Adipocyte (in vitro differentiated cells): ENCODE data around the gene NT5DC1.

ENCODE experiments used
- DNase-seq: peaks from one replicate; pipeline ENCODE4 v3.0.0-alpha.2; 2015; ENCODE audit warnings: low read depth
- H3K27me3 ChIP-seq: replicated peaks from 2 replicates; pipeline ENCODE4 v1.7.0; 2013; ENCODE audit warnings: mild to moderate bottlenecking, low read length, moderate library complexity; ENCODE audit not compliant: control insufficient read depth, insufficient read depth
- H3K36me3 ChIP-seq: 2 replicates; pipeline ENCODE4 v1.7.0; 2013; ENCODE audit warnings: low read length, mild to moderate bottlenecking, moderate library complexity; ENCODE audit not compliant: control insufficient read depth, insufficient read depth, severe bottlenecking
- H3K4me1 ChIP-seq: 2 replicates; pipeline ENCODE4 v1.7.0; 2013; ENCODE audit warnings: mild to moderate bottlenecking, low read length, moderate library complexity; ENCODE audit not compliant: control insufficient read depth, insufficient read depth
- H3K4me3 ChIP-seq: 2 replicates; pipeline ENCODE4 v1.7.0; 2013; ENCODE audit warnings: mild to moderate bottlenecking, low read length, moderate library complexity
- H3K9ac ChIP-seq: 2 replicates; pipeline ENCODE4 v1.7.0; 2013; ENCODE audit warnings: mild to moderate bottlenecking, low read length, moderate library complexity
- H3K9me3 ChIP-seq: 2 replicates; pipeline ENCODE4 v1.7.0; 2013; ENCODE audit warnings: mild to moderate bottlenecking, low read length, moderate library complexity; ENCODE audit not compliant: control insufficient read depth

NT5DC1 gene

GRCh38 chr6:116111552-116112528 lies 11.2 kb downstream of the NT5DC1 start:
- no peaks in the 10 kb centered on the region for H3K9me3 ChIP-seq
- H3K27me3 ChIP-seq = no peaks in the 10 kb centered on the region
- no peak overlapping the region for H3K9ac ChIP-seq
- peaks cover 1% of the 10 kb centered on the region for H3K4me1 ChIP-seq
- peak; percentile 42 for DNase-seq
- H3K4me3 ChIP-seq = no peak overlapping the region
- peaks cover 56% of the 10 kb centered on the region for H3K36me3 ChIP-seq

- H3K36me3 ChIP-seq = peaks cover 64% of the 10 kb centered on the region
Observed at GRCh38 chr6:116113386-116113785, 12.7 kb downstream of the NT5DC1 start.

GRCh38 chr6:116115781-116116180 lies 15.1 kb downstream of the NT5DC1 start:
- H3K9ac ChIP-seq = no peak overlapping the region

More at GRCh38 chr6:116113386-116113785, 12.7 kb downstream of the NT5DC1 start:
- Histone ChIP-seq H3K27me3 (no peaks in the 10 kb centered on the region), H3K9me3 (no peaks in the 10 kb centered on the region), H3K4me1 (no peaks in the 10 kb centered on the region), H3K4me3 (no peak overlapping the region), H3K9ac (no peak overlapping the region)
- DNase-seq = no peak

GRCh38 chr6:116118608-116119007 lies 18.0 kb downstream of the NT5DC1 start:
- H3K36me3 ChIP-seq = peaks cover 31% of the 10 kb centered on the region
- H3K27me3 ChIP-seq = no peaks in the 10 kb centered on the region
- DNase-seq = no peak
- no peaks in the 10 kb centered on the region for H3K9me3 ChIP-seq
- H3K4me3 ChIP-seq = no peak overlapping the region
- no peak overlapping the region for H3K9ac ChIP-seq
- no peaks in the 10 kb centered on the region for H3K4me1 ChIP-seq

More at GRCh38 chr6:116115781-116116180, 15.1 kb downstream of the NT5DC1 start:
- DNase-seq = peak; percentile 71
- H3K4me1 ChIP-seq = no peaks in the 10 kb centered on the region
- H3K27me3 ChIP-seq = no peaks in the 10 kb centered on the region
- no peaks in the 10 kb centered on the region for H3K9me3 ChIP-seq
- no peak overlapping the region for H3K4me3 ChIP-seq
- H3K36me3 ChIP-seq = peaks cover 56% of the 10 kb centered on the region

- Histone ChIP-seq H3K27me3 (no peaks in the 10 kb centered on the region), H3K36me3 (peaks cover 20% of the 10 kb centered on the region), H3K4me1 (no peaks in the 10 kb centered on the region), H3K9me3 (no peaks in the 10 kb centered on the region), H3K9ac (no peak overlapping the region), H3K4me3 (no peak overlapping the region)
- no peak for DNase-seq
Observed at GRCh38 chr6:116120430-116120829, 19.8 kb downstream of the NT5DC1 start.

GRCh38 chr6:116126032-116126431 lies 25.4 kb downstream of the NT5DC1 start, which contains the start of gene COL10A1:
COL10A1 (minus strand) TSS chr6:116126132; CDS start chr6:116125492, 640 bp downstream.
- no peaks in the 10 kb centered on the region for H3K27me3 ChIP-seq
- no peaks in the 10 kb centered on the region for H3K9me3 ChIP-seq
- H3K36me3 ChIP-seq = peaks cover 3% of the 10 kb centered on the region
- H3K9ac ChIP-seq = no peak within 1 kb of the TSS
- no peaks in the 10 kb centered on the region for H3K4me1 ChIP-seq
- H3K4me3 ChIP-seq = no peak within 1 kb of the TSS
- DNase-seq = no peak

GRCh38 chr6:116127771-116128493 lies 27.3 kb downstream of the NT5DC1 start:
- no peak overlapping the region for H3K4me3 ChIP-seq
- no peaks in the 10 kb centered on the region for H3K27me3 ChIP-seq
- H3K9ac ChIP-seq = no peak overlapping the region
- peaks cover 3% of the 10 kb centered on the region for H3K36me3 ChIP-seq
- no peaks in the 10 kb centered on the region for H3K4me1 ChIP-seq
- no peaks in the 10 kb centered on the region for H3K9me3 ChIP-seq
- DNase-seq = peak; percentile 49

GRCh38 chr6:116133453-116133852 lies 32.8 kb downstream of the NT5DC1 start:
- no peak overlapping the region for H3K4me3 ChIP-seq

GRCh38 chr6:116136373-116136772 lies 35.7 kb downstream of the NT5DC1 start:
- no peaks in the 10 kb centered on the region for H3K27me3 ChIP-seq
- no peak for DNase-seq
- H3K9me3 ChIP-seq = no peaks in the 10 kb centered on the region
- no peak overlapping the region for H3K9ac ChIP-seq
- H3K36me3 ChIP-seq = no peaks in the 10 kb centered on the region
- no peaks in the 10 kb centered on the region for H3K4me1 ChIP-seq
- no peak overlapping the region for H3K4me3 ChIP-seq

More at GRCh38 chr6:116133453-116133852, 32.8 kb downstream of the NT5DC1 start:
- no peaks in the 10 kb centered on the region for H3K27me3 ChIP-seq
- no peak overlapping the region for H3K9ac ChIP-seq
- H3K36me3 ChIP-seq = peaks cover 3% of the 10 kb centered on the region
- no peaks in the 10 kb centered on the region for H3K9me3 ChIP-seq
- H3K4me1 ChIP-seq = no peaks in the 10 kb centered on the region
- DNase-seq = no peak

- no peaks in the 10 kb centered on the region for H3K9me3 ChIP-seq
- H3K4me1 ChIP-seq = no peaks in the 10 kb centered on the region
- no peak for DNase-seq
- H3K36me3 ChIP-seq = no peaks in the 10 kb centered on the region
- no peak overlapping the region for H3K9ac ChIP-seq
- H3K4me3 ChIP-seq = no peak overlapping the region
- H3K27me3 ChIP-seq = no peaks in the 10 kb centered on the region
Observed at GRCh38 chr6:116136933-116137340, 36.3 kb downstream of the NT5DC1 start.

GRCh38 chr6:116139917-116140316 lies 39.3 kb downstream of the NT5DC1 start:
- DNase-seq = no peak
- H3K27me3 ChIP-seq = no peaks in the 10 kb centered on the region
- peaks cover 5% of the 10 kb centered on the region for H3K4me1 ChIP-seq
- no peak overlapping the region for H3K9ac ChIP-seq
- H3K9me3 ChIP-seq = no peaks in the 10 kb centered on the region
- H3K36me3 ChIP-seq = no peaks in the 10 kb centered on the region
- H3K4me3 ChIP-seq = no peak overlapping the region
